22Rv1 (cell line): ENCODE measurements around the gene POC5.
A peak's percentile ranks its signal among the peaks of the same experiment; 100 is the strongest.

Experiments
- H3K27ac ChIP-seq: fragments of 450-650 bp; 2 replicates; pipeline ENCODE4 v1.5.1; 2017
- CTCF ChIP-seq: fragments of 450-650 bp; IDR thresholded peaks from 2 replicates; pipeline ENCODE4 v1.5.1; 2017; ENCODE audit warnings: mild to moderate bottlenecking
- ZFX ChIP-seq: fragments of 450-650 bp; IDR thresholded peaks from 2 replicates; pipeline ENCODE4 v1.6.1; 2017; ENCODE audit warnings: antibody characterized with exemption, borderline replicate concordance

The POC5 gene

GRCh38 chr5:75668977-75669689 lies 48.1 kb downstream of the POC5 start:
- TF ChIP-seq CTCF: no peak
- no peak for TF ChIP-seq ZFX
- H3K27ac ChIP-seq: no peak overlapping the region

- TF ChIP-seq CTCF (no peak), ZFX (no peak)
These were observed 48.8 kb downstream of the POC5 start for GRCh38 chr5:75668445-75668844.

GRCh38 chr5:75667586-75667985 lies 49.7 kb downstream of the POC5 start:
- TF ChIP-seq CTCF (peak; percentile 25), ZFX (no peak)

More at GRCh38 chr5:75668445-75668844, 48.8 kb downstream of the POC5 start:
- no peak overlapping the region for H3K27ac ChIP-seq

DNA sequence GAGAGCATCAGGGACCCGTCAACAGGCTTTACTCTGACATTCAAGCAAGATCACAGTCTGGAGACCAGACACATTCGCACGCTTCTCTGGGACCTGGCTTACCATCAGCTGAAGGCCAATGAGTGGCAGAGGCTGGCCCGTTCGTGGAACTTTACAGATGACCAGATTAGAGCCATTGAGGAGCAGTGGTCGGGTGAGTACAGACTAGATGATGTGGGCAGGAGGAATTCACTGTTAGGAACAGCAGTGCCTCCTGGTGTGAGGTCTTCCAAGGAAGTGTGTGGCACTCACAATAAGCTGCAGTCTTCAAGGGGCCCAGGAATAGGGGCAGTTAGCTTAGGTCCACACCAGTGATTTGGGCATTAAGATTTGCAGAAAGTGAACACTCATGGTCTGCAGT lies 50.4 kb downstream of the POC5 start:
- TF ChIP-seq ZFX: no peak
- no peak for TF ChIP-seq CTCF

More at GRCh38 chr5:75667586-75667985, 49.7 kb downstream of the POC5 start:
- H3K27ac ChIP-seq: no peak overlapping the region

DNA sequence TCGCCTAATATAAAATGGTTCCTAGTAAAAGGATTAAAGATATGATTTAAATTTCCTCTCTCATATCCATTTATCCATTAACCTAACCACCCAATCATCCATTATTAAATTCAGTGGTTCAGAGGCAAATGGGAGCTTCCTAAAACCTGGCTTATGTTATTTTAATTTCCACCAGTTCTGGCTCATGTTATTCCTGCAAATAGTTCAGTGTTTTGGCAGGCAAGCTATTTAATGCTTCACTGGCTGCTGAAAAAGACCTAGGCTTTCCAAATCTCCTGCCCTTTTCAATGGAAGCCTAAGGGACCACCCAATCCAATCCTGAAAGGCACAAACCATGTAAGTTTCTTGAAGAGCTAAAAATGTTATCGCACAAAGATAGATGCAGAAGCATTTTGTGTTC lies 52.3 kb downstream of the POC5 start:
- H3K27ac ChIP-seq: no peak overlapping the region
- TF ChIP-seq ZFX (no peak), CTCF (no peak)

More for the DNA sequence above, 50.4 kb downstream of the POC5 start:
- H3K27ac ChIP-seq: no peak overlapping the region

GRCh38 chr5:75663579-75664284 lies 53.5 kb downstream of the POC5 start:
- H3K27ac ChIP-seq: no peak overlapping the region
- TF ChIP-seq ZFX (no peak), CTCF (no peak)

GRCh38 chr5:75662061-75662460 lies 55.2 kb downstream of the POC5 start:
- no peak overlapping the region for H3K27ac ChIP-seq
- TF ChIP-seq ZFX: no peak
